ENCODE measurements around the gene PSTK. TPM values are rescaled to one million over a fixed set of nuclear protein-coding genes. Genes with fewer than 3 reads are reported as not detected.

Gene PSTK
- total RNA-seq, 2 donors from 2014 or later: 7.0 to 7.1 TPM

DNA sequence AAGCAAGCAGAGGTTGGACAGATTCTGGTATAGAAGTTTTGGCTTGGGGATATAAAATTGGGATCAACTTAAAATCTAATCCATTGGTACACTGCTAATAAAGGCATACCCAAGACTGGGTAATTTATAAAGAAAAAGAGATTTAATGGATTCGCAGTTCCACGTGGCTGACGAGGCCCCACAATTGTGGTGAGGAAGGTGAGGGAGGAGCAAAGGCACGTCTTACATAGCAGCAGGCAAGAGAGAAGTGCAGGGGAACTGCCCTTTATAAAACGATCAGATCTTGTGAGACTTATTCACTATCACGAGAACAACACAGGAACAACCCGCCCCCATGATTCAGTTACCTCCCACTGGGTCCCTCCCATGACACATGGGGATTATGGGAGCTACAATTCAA is 38.3 kb downstream of the PSTK start:
- H3K36me3 Mint-ChIP-seq (ENCODE audit: low read depth): peaks cover 23% of the 10 kb centered on the region
- Histone ChIP-seq H3K27me3 (ENCODE audit: control insufficient read depth, insufficient read depth, low read length, poor library complexity, severe bottlenecking) (no peaks in the 10 kb centered on the region), H3K4me1 (ENCODE audit: control insufficient read depth, insufficient read depth, low read length) (no peaks in the 10 kb centered on the region), H3K9ac (ENCODE audit: extremely low read depth, low read length, poor library complexity, severe bottlenecking) (no peak overlapping the region), H3K36me3 (ENCODE audit: control insufficient read depth, insufficient read depth, low read length) (no peaks in the 10 kb centered on the region), H3K4me3 (ENCODE audit: low read length) (no peak overlapping the region), H3K27ac (ENCODE audit: low read depth, low read length) (no peak overlapping the region), H3K9me3 (ENCODE audit: control insufficient read depth, low read length) (no peaks in the 10 kb centered on the region)
- 87 to 94% methylated on average over 6 to 7 of the region's 7 CpGs for whole genome bisulfite sequencing, 2 experiments (ENCODE audit: insufficient coverage in 1 of 2, insufficient read length in 1 of 2)
- peaks cover 55% of the 10 kb centered on the region for H3K4me1 Mint-ChIP-seq
- peaks cover 4% of the 10 kb centered on the region for H3K9me3 Mint-ChIP-seq
- TF ChIP-seq, protein P1, sequence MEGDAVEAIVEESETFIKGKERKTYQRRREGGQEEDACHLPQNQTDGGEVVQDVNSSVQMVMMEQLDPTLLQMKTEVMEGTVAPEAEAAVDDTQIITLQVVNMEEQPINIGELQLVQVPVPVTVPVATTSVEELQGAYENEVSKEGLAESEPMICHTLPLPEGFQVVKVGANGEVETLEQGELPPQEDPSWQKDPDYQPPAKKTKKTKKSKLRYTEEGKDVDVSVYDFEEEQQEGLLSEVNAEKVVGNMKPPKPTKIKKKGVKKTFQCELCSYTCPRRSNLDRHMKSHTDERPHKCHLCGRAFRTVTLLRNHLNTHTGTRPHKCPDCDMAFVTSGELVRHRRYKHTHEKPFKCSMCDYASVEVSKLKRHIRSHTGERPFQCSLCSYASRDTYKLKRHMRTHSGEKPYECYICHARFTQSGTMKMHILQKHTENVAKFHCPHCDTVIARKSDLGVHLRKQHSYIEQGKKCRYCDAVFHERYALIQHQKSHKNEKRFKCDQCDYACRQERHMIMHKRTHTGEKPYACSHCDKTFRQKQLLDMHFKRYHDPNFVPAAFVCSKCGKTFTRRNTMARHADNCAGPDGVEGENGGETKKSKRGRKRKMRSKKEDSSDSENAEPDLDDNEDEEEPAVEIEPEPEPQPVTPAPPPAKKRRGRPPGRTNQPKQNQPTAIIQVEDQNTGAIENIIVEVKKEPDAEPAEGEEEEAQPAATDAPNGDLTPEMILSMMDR (conservative IDR thresholded peaks at IDR 0.05): no peak
- peak overlapping the region; percentile 75 for H3K27ac Mint-ChIP-seq
- DNase-seq: no peak
- H3K27me3 Mint-ChIP-seq (ENCODE audit: insufficient read depth): no peaks in the 10 kb centered on the region
- no peak overlapping the region for H3K4me3 Mint-ChIP-seq

DNA sequence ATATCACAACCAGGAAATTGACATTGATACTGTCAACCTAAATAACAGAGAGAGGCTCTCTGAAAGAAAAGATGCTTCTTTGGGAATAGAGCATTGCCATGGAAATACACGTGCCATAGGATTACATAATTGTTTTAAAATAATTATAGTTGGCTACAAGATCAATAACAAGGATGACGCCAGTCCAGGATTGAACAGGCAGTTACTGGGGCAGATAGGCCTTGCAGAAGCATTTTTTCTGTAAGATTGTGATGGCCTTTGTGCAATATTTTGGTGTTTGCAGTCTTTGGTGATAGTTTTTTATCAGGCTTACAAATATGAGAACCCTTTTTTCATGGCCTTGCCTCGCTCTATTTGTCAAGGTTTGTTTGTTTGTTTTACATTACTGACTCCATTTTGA is 39.1 kb downstream of the PSTK start:
- Mint-ChIP-seq H3K4me1 (peaks cover 59% of the 10 kb centered on the region), H3K9me3 (peaks cover 4% of the 10 kb centered on the region), H3K27ac (peak overlapping the region; percentile 33), H3K27me3 (ENCODE audit: insufficient read depth) (no peaks in the 10 kb centered on the region), H3K36me3 (ENCODE audit: low read depth) (peaks cover 22% of the 10 kb centered on the region), H3K4me3 (no peak overlapping the region)
- Histone ChIP-seq H3K27me3 (ENCODE audit: control insufficient read depth, insufficient read depth, low read length, poor library complexity, severe bottlenecking) (no peaks in the 10 kb centered on the region), H3K4me3 (ENCODE audit: low read length) (no peak overlapping the region), H3K27ac (ENCODE audit: low read depth, low read length) (no peak overlapping the region), H3K4me1 (ENCODE audit: control insufficient read depth, insufficient read depth, low read length) (no peaks in the 10 kb centered on the region), H3K36me3 (ENCODE audit: control insufficient read depth, insufficient read depth, low read length) (no peaks in the 10 kb centered on the region), H3K9ac (ENCODE audit: extremely low read depth, low read length, poor library complexity, severe bottlenecking) (no peak overlapping the region), H3K9me3 (ENCODE audit: control insufficient read depth, low read length) (no peaks in the 10 kb centered on the region)
- TF ChIP-seq, protein P1 (conservative IDR thresholded peaks at IDR 0.05): no peak
- no peak for DNase-seq
- WGBS, 2 experiments (ENCODE audit: insufficient coverage in 1 of 2, insufficient read length in 1 of 2): 47 to 96% methylated on average over 2 of the region's 3 CpGs

DNA sequence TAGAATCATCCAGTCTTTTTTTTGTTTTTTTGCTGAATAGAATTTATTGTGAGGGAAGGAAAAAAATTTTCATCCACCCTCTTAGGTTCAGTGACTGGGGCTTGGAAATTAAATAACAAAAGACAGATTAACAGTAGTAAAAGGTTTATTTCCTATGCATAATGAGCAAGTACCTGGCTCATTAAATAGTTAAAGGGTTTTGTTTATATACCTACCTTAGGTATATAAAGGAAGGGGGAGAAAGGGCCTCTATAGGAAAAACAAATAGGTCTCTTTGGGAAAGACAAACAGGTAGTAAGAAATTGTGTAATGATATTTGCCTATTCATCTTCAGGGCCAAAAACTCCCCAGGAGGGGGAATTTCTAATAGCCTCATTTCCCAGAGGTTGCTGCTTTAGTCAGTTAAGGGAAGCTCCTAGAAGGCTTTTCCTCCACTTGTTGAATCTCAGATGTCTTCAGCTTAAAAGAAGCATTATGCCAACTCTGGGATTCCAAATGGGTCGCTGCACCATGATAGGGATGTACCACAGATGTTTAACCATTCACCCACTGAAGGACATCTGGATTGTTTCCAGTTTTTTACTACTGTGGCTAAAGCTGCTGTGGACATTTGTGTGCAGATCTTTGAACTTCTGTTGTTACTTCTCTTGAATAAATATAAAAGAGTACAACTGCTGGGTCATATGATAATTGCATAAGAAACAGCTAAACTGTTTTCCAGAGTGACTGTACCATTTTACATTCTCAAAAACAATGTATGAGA is 39.9 kb downstream of the PSTK start:
- H3K9me3 Mint-ChIP-seq: peaks cover 4% of the 10 kb centered on the region
- no peaks in the 10 kb centered on the region for H3K36me3 ChIP-seq (ENCODE audit: control insufficient read depth, insufficient read depth, low read length)
- no peaks in the 10 kb centered on the region for H3K27me3 ChIP-seq (ENCODE audit: control insufficient read depth, insufficient read depth, low read length, poor library complexity, severe bottlenecking)
- H3K9me3 ChIP-seq (ENCODE audit: control insufficient read depth, low read length): no peaks in the 10 kb centered on the region
- peaks cover 28% of the 10 kb centered on the region for H3K36me3 Mint-ChIP-seq (ENCODE audit: low read depth)
- peaks cover 53% of the 10 kb centered on the region for H3K4me1 Mint-ChIP-seq
- H3K27ac Mint-ChIP-seq: peak overlapping the region; percentile 33
- H3K4me1 ChIP-seq (ENCODE audit: control insufficient read depth, insufficient read depth, low read length): no peaks in the 10 kb centered on the region
- H3K27me3 Mint-ChIP-seq (ENCODE audit: insufficient read depth): no peaks in the 10 kb centered on the region
- H3K4me3 Mint-ChIP-seq: no peak overlapping the region
- DNase-seq: no peak
- TF ChIP-seq, protein P1 (conservative IDR thresholded peaks at IDR 0.05): no peak
- H3K9ac ChIP-seq (ENCODE audit: extremely low read depth, low read length, poor library complexity, severe bottlenecking): no peak overlapping the region
- no peak overlapping the region for H3K4me3 ChIP-seq (ENCODE audit: low read length)
- no peak overlapping the region for H3K27ac ChIP-seq (ENCODE audit: low read depth, low read length)
- 75 to 100% methylated on average over 1 of the region's 1 CpG for WGBS, 2 experiments (ENCODE audit: insufficient coverage in 1 of 2, insufficient read length in 1 of 2)

All from endodermal cell (in vitro differentiated cells).